Right atrium auricular region (tissue), 2 donors: ENCODE data around the gene ZBP1. TPM values are rescaled to one million over a fixed set of nuclear protein-coding genes. Genes with fewer than 3 reads are reported as not detected.

ENCODE experiments used
- DNase-seq: peaks from one replicate; pipeline ENCODE4 v3.0.0-alpha.2; 2019; ENCODE audit warnings: low spot score
- H3K27ac ChIP-seq, 2 donors: fragments of 200-600 bp; sonication (generic); 1 replicate in 1 of 2; 2 replicates in 1 of 2; pipeline ENCODE4 v1.5.1; 2016 to 2019
- H3K27me3 ChIP-seq, 2 donors: fragments of 200-600 bp; sonication (generic); one replicate each; pipeline versions ENCODE4 v1.5.1 to v1.6.0; 2017 to 2019
- H3K36me3 ChIP-seq: fragments of 200-600 bp; sonication (generic); one replicate; pipeline ENCODE4 v1.5.1; 2016
- H3K4me1 ChIP-seq, 2 donors: fragments of 200-600 bp; sonication (generic); one replicate each; pipeline versions ENCODE4 v1.5.1 to v1.6.0; 2017 to 2019
- H3K4me3 ChIP-seq, 2 donors: fragments of 200-600 bp; sonication (generic); 1 replicate in 1 of 2; 2 replicates in 1 of 2; pipeline ENCODE4 v1.5.1; 2017 to 2019; ENCODE audit warnings: mild to moderate bottlenecking in 1 of 2, moderate library complexity in 1 of 2
- H3K9me3 ChIP-seq, 2 donors: fragments of 200-600 bp; sonication (generic); one replicate each; pipeline ENCODE4 v1.5.1; 2019
- CTCF ChIP-seq, 2 donors: fragments of 200-600 bp; sonication (generic); IDR thresholded peaks; one replicate each; pipeline ENCODE4 v1.5.1; 2019; ENCODE audit warnings: antibody characterized with exemption in 2 of 2
- total RNA-seq, 2 donors: library from RNA; depleted of rRNA; stranded (reverse); fragments of >200 nt; gene quantifications; one replicate each; pipeline ENCODE4 v1.1.0, GENCODE V29; 2016

The ZBP1 gene
- total RNA-seq, 2 donors from 2014 or later: not detected

GRCh38 chr20:57580478-57581201 lies 39.6 kb downstream of the ZBP1 start:
- no peaks in the 10 kb centered on the region for H3K36me3 ChIP-seq
- DNase-seq: no peak
- TF ChIP-seq CTCF (IDR thresholded peaks at IDR 0.05): no peak
- H3K27ac ChIP-seq: no peak overlapping the region
- H3K4me1 ChIP-seq: no peaks in the 10 kb centered on the region
- no peak overlapping the region for H3K4me3 ChIP-seq
- H3K27me3 ChIP-seq: no peaks in the 10 kb centered on the region
- no peaks in the 10 kb centered on the region for H3K9me3 ChIP-seq

- Histone ChIP-seq H3K27ac (no peak overlapping the region), H3K36me3 (no peaks in the 10 kb centered on the region), H3K9me3 (no peaks in the 10 kb centered on the region), H3K27me3 (no peaks in the 10 kb centered on the region), H3K4me3 (no peak overlapping the region), H3K4me1 (no peaks in the 10 kb centered on the region)
- no peak for DNase-seq
- TF ChIP-seq CTCF (IDR thresholded peaks at IDR 0.05): no peak
Measured at GRCh38 chr20:57579898-57580447, 40.3 kb downstream of the ZBP1 start.

- no peak for DNase-seq
- H3K27me3 ChIP-seq: no peaks in the 10 kb centered on the region
- H3K4me3 ChIP-seq: no peak overlapping the region
- H3K36me3 ChIP-seq: no peaks in the 10 kb centered on the region
- no peaks in the 10 kb centered on the region for H3K9me3 ChIP-seq
- H3K4me1 ChIP-seq: no peaks in the 10 kb centered on the region
- no peak for TF ChIP-seq CTCF (IDR thresholded peaks at IDR 0.05)
- no peak overlapping the region for H3K27ac ChIP-seq
Measured at GRCh38 chr20:57579331-57579897, 40.8 kb downstream of the ZBP1 start.

GRCh38 chr20:57578476-57579165 lies 41.6 kb downstream of the ZBP1 start:
- H3K4me3 ChIP-seq: no peak overlapping the region
- no peak overlapping the region for H3K27ac ChIP-seq
- no peaks in the 10 kb centered on the region for H3K27me3 ChIP-seq
- no peaks in the 10 kb centered on the region for H3K9me3 ChIP-seq
- TF ChIP-seq CTCF (IDR thresholded peaks at IDR 0.05): no peak
- H3K4me1 ChIP-seq: no peaks in the 10 kb centered on the region
- H3K36me3 ChIP-seq: no peaks in the 10 kb centered on the region
- DNase-seq: no peak

- H3K4me3 ChIP-seq: no peak overlapping the region
Measured at GRCh38 chr20:57577679-57578475, 42.3 kb downstream of the ZBP1 start.

More at GRCh38 chr20:57577679-57578475, 42.3 kb downstream of the ZBP1 start:
- no peaks in the 10 kb centered on the region for H3K27me3 ChIP-seq
- no peaks in the 10 kb centered on the region for H3K9me3 ChIP-seq
- H3K4me1 ChIP-seq: no peaks in the 10 kb centered on the region
- DNase-seq: no peak
- TF ChIP-seq CTCF (IDR thresholded peaks at IDR 0.05): no peak
- no peaks in the 10 kb centered on the region for H3K36me3 ChIP-seq
- no peak overlapping the region for H3K27ac ChIP-seq
